ENCODE results near the gene LMNA. TPM values are rescaled to one million over a fixed set of nuclear protein-coding genes. Genes with fewer than 3 reads are reported as not detected.
"Not testable (repeated sequence)": the region's sequence is repeated elsewhere in the genome, so short reads cannot be mapped to it uniquely, and the experiment has no call there.

The LMNA gene
- total RNA-seq, 6 donors from 2014 or later: 156 to 1,281 (median 388) TPM

DNA sequence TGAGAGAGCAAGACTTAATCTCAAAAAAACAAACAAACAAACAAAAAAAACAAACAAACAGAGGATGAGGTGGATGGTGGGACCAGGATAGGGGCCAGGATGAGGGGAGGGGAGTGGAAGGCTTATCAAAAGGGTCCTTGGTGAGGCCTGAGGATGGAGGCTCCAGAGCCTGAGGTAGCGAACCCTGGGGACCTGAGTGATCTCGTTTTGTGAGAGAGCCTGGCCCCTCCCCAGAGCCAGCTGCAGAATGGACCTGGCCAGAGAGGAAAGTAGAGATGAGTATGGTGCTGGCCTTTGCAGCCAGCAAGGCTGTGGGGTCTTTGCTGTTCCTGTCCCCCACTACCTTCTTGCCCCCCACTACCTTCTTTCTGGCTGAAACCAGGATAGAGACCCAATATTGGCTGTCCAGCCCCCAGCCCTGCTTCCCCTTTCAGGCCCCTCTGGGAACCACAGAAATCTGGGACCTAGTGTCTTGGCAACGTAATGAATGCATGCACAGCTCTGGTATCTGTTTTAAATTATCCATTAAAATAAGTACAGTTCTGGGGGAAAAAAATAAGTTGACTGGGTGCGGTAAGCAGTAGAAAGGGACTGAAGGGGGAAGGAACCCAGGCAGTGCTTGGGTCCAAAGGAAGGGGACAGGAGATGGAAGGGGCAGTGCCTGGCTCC is 1.1 kb upstream of the LMNA start:
- TF ChIP-seq POLR2AphosphoS5 (IDR thresholded peaks at IDR 0.05) (no peak), POLR2A (IDR thresholded peaks at IDR 0.05) (no peak), EP300 (IDR thresholded peaks at IDR 0.05) (no peak)
- TF ChIP-seq, protein P1, sequence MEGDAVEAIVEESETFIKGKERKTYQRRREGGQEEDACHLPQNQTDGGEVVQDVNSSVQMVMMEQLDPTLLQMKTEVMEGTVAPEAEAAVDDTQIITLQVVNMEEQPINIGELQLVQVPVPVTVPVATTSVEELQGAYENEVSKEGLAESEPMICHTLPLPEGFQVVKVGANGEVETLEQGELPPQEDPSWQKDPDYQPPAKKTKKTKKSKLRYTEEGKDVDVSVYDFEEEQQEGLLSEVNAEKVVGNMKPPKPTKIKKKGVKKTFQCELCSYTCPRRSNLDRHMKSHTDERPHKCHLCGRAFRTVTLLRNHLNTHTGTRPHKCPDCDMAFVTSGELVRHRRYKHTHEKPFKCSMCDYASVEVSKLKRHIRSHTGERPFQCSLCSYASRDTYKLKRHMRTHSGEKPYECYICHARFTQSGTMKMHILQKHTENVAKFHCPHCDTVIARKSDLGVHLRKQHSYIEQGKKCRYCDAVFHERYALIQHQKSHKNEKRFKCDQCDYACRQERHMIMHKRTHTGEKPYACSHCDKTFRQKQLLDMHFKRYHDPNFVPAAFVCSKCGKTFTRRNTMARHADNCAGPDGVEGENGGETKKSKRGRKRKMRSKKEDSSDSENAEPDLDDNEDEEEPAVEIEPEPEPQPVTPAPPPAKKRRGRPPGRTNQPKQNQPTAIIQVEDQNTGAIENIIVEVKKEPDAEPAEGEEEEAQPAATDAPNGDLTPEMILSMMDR (IDR thresholded peaks at IDR 0.05): no peak
- 57 to 68% methylated on average over 4 of the region's 4 CpGs for WGBS, 2 donors
- Histone ChIP-seq H3K27ac (peak overlapping the region; percentile 93 to 98 (median 96)), H3K4me3 (no peak overlapping the region), H3K36me3 (peaks cover 0 to 3% (median 0%) of the 10 kb centered on the region in 4 donors), H3K27me3 (no peaks in the 10 kb centered on the region), H3K4me1 (peaks cover 21 to 38% (median 28%) of the 10 kb centered on the region in 4 donors), H3K9me3 (no peaks in the 10 kb centered on the region)
- DNase-seq (no peak), ATAC-seq (ENCODE audit: low FRiP score in 2 of 2) (no peak)

- peak overlapping the region; percentile 80 to 96 (median 83) for H3K4me3 ChIP-seq
- peak in 2 of 4 donors; percentile 38 to 64 for TF ChIP-seq POLR2A (IDR thresholded peaks at IDR 0.05)
- peak in 1 of 2 donors; percentile 5 for TF ChIP-seq POLR2AphosphoS5 (IDR thresholded peaks at IDR 0.05)
- TF ChIP-seq EP300 (IDR thresholded peaks at IDR 0.05): no peak
- TF ChIP-seq, protein P1 (IDR thresholded peaks at IDR 0.05): no peak
- WGBS, 2 donors: 0 to 3% methylated on average over 23 to 34 of the region's 49 CpGs
- ATAC-seq (ENCODE audit: low FRiP score in 2 of 2) (peak; percentile 21 to 58), DNase-seq (peak in 1 of 2 donors; percentile 90)
- H3K27me3 ChIP-seq: no peaks in the 10 kb centered on the region
- peaks cover 37 to 54% (median 44%) of the 10 kb centered on the region in 4 donors for H3K4me1 ChIP-seq
- no peaks in the 10 kb centered on the region for H3K9me3 ChIP-seq
- peaks cover 0 to 3% (median under 1%) of the 10 kb centered on the region in 4 donors for H3K36me3 ChIP-seq
- H3K27ac ChIP-seq: peak overlapping the region; percentile 93 to 98 (median 96)
Measured at GRCh38 chr1:156114919-156115513, 505 bp downstream of the LMNA start.

GRCh38 chr1:156115514-156116374 is 1.2 kb downstream of the LMNA start:
- peak overlapping the region; percentile 93 to 98 (median 96) for H3K27ac ChIP-seq
- no peaks in the 10 kb centered on the region for H3K9me3 ChIP-seq
- ATAC-seq (ENCODE audit: low FRiP score in 2 of 2): peak; percentile 6 to 78
- TF ChIP-seq POLR2A (IDR thresholded peaks at IDR 0.05) (peak in 2 of 4 donors; percentile 47 to 49), EP300 (IDR thresholded peaks at IDR 0.05) (no peak), POLR2AphosphoS5 (IDR thresholded peaks at IDR 0.05) (peak; percentile 58 to 64)
- TF ChIP-seq, protein P1 (IDR thresholded peaks at IDR 0.05): peak in 1 of 6 experiments; percentile 6
- H3K36me3 ChIP-seq: peaks cover 0 to 9% (median 3%) of the 10 kb centered on the region in 4 donors
- H3K27me3 ChIP-seq: no peaks in the 10 kb centered on the region
- peak in 1 of 2 donors; percentile 57 for DNase-seq
- peak overlapping the region; percentile 80 to 96 (median 83) for H3K4me3 ChIP-seq
- peaks cover 44 to 62% (median 51%) of the 10 kb centered on the region in 4 donors for H3K4me1 ChIP-seq
- 2 to 5% methylated on average over 9 to 19 of the region's 19 CpGs for WGBS, 2 donors

DNA sequence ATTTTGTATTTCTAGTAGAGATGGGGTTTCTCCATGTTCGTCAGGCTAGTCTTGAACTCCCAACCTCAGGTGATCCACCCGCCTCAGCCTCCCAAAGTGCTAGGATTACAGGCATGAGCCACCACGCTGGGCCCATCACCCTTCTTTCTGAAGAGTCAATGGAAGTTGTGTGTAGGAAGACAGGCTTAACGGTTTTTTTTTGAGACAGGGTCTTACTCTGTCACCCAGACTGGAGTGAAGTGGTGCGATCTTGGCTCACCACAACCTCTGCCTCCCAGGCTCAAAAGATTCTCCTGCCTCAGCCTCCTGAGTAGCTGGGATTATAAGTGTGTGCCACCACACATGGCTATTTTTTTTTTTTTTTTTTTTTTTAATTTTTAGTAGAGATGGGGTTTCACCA is 2.2 kb downstream of the LMNA start:
- WGBS, 2 donors: 78% methylated on average over 5 of the region's 5 CpGs
- peak overlapping the region; percentile 93 to 98 (median 96) for H3K27ac ChIP-seq
- not testable (repeated sequence) for H3K9me3 ChIP-seq; DNase-seq; H3K36me3 ChIP-seq; ATAC-seq (ENCODE audit: low FRiP score in 2 of 2); H3K27me3 ChIP-seq
- peak overlapping the region; percentile 80 to 96 (median 83) for H3K4me3 ChIP-seq
- H3K4me1 ChIP-seq: peaks cover 54 to 70% (median 61%) of the 10 kb centered on the region in 4 donors
